Putamen (tissue), 1 donor: ENCODE results near the gene CNTLN.
"Not testable (repeated sequence)": the region's sequence is repeated elsewhere in the genome, so short reads cannot be mapped to it uniquely, and the experiment has no call there.

Source experiments
- DNase-seq: peaks from one replicate; pipeline ENCODE4 v3.0.0-alpha.2; 2016; ENCODE audit warnings: low spot score

The CNTLN gene

DNA sequence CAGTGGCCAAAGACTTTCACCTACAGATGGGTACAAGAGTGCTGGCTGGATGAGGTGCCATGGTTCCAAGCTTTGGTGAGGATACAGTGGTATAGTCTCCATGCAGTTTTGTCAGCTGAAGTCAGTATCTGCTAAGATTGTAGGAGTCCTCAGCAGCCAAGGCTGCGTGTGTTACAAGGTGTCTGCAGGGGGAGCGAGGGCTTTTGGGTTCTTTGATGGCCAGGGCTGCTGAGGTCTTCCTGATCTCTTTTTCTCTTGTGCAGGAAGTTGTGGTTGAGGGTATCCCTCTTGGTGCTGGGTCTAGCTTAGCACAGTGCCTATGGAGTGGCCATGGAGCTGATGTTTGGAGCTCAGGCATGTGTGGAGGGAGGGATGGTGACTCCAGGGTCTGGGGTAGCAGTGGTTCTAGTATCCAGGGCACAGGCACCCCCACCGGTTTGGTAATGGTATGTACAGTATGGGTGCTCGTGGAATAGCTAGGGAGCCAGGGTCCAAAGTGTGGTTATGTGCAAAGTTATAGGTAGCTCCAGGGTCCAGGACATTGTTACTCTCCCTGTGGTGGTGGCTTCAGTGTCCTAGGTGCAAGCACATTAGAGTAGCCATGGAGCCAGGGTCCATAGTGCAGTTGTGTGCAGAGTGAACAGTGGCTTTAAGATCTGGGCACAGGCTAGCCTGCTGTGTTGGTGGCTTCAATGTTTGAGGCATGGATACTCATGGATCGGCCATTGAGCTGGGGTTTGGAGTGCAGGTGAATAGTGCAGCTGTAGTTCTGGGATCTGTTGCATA is 36.7 kb downstream of the CNTLN start:
- no peak for DNase-seq

DNA sequence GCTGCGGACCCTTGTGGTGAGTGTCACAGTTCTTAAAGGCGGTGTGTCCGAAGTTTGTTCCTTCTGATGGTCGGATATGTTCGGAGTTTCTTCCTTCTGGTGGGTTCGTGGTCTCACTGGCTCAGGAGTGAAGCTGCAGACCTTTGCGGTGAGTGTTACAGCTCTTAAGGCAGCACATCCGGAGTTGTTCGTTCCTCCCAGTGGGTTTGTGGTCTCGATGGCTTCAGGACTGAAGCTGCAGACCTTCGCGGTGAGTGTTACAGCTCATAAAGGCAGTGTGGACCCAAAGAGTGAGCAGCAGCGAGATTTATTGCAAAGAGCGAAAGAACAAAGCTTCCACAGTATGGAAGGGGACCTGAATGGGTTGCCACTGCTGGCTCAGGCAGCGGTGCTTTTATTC is 42.7 kb downstream of the CNTLN start:
- not testable (repeated sequence) for DNase-seq

DNA sequence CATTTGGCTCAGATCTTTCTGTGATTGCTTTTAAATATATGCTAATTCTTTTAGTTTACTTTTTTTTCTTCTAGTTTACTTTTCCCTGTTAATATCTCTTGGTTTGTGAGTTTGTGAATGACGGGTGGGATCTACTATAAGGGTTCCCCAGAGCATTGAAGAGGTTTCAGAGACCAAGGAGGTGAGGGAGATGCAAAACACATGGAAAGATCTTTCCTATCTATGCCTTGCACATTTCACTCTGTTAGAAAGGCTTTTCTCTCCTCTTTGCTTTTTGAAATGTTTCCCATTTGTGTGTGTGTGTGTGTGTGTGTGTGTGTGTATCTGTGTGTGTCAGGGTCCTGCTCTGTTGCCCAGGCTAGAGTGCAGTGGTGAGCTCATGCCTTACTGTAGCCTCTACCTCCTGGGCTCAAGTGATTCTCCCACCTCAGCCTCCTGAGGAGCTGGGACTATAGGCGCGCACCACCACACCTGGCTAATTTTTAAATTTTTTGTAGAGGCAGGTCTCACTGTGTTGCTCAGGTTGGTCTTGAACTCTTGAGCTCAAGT is 50.7 kb downstream of the CNTLN start:
- no peak for DNase-seq

DNA sequence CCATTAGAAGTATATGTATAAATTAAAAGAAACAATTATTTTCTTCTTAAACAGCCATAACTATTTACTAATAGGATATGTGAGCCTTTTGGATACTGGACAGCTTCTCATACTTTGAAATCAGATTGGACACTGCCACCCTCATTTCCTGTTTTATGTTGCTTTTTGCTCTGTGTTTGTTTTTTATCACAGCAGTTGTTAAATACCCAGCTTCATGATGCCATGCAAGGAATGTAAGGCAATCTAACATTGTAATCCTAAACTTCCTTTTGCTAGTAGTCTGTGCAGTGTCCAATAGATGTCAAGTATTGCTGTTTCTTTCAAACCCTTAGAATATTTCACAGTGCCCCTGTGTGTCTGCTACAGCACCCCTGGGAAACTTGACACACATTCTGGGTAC is 56.2 kb downstream of the CNTLN start:
- DNase-seq: no peak

DNA sequence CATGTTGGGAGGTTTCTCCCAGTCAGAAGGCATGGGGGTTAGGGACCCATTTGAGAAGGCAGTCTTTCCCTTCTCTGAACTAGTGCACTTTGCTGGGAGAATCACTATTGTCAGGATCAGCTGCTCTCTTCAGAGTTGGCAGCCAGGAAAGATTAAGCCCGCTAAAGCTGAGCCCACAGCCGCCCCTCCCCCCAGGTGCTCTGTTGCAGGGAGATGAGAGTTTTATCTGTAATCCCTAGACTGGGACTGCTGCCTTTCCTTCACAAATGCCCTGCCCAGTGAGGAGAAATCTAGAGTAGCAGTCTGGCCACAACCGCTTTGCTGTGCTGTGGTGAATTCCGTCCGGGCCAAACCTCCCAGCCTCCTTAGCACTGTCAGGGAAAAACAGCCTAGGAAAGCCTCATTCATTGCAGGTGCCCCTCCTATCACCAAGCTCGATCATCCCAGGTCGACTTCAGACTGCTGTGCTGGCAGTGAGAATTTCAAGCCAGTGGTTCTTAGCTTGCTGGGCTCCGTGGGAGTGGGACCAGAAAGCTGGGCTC is 69.8 kb downstream of the CNTLN start:
- DNase-seq: no peak

DNA sequence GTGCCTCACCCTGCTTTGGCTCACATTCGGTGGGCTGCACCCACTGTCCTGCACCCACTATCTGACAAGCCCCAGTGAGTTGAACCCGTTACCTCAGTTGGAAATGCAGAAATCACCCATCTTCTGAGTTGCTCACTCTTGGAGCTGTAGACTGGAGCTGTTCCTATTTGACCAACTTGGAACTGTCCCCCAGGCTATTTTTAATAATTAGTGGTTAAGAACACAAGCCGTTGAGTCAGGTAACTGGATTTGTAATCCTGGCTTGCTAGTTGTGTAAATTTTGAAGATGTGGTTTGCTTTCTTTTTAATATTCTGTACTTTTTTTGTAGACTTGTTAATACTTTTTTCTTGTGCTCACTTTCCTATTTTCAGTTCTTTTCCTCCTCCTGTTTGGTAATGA is 81.2 kb downstream of the CNTLN start:
- DNase-seq: no peak

DNA sequence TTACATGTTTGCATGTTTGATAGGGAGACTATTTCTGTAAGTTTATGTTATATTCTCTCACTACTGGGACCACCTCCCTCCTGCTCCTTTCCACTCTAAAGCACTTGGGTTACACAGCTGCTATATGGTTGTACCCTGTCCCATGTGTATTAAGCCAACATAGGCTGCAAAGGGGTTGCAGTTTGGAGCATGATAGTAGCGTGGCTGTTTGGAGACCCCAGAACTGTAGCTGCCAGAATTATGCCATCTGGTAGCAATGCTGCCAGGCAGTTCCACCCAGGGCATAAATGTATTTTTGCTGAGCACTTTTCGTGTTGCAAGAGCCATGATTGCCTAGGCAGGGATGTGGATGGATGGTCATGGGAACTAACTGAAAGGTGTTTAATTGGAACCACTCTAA is 81.8 kb downstream of the CNTLN start:
- no peak for DNase-seq

DNA sequence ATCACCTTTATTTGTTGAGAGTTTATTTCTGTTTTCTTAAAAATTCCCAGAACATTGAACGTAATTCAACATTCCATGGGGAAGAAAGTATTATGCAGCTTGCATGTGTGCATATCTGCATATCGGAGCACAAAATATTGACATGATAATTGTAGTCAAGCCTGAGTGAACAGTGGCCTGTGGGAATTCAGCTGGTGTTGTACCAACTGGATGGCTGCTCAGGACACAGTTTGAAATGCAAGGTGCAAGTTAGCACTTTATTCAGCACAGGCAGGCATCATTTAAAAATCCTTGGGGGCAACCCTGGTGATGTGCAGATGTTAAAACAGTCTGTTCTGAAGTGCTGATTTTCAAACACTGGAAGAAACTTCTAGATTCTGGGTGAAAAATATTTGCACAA is 82.4 kb downstream of the CNTLN start:
- no peak for DNase-seq

DNA sequence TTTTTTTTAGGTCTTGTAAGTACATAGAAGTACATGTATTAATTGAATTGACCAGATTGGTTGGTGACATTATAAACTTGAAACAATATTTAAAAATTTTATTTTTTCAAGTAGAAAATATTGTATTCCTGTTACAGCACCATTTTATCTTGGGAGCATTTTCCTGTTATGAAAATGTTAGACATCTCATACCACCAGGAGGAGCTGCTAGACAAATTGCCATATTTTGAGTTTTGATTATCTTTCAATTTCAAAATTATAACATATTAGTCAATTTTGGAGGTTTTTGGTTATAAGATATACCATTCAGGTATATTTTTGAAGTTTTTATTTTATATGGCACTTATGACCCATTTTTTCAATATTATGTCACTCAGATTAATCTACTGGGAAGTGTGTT is 84.4 kb downstream of the CNTLN start:
- no peak for DNase-seq

DNA sequence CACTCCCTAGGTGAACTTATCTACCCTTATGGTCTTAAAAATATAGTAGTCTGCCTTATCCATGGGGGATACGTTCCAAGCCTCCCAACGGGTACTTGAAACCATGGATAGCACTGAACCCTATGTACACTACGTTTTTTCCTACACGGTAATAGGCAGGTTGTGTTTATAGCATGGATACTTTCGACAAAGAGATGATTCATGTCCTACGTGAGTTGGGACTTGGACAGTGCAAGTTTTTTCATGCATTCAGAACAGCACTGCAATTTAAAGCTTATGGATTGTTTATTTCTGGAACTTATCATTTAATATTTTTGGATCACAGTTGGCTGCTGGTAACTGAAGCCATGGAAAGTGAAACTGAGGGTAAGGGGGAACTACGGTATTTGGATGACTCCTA is 88.1 kb downstream of the CNTLN start:
- DNase-seq: no peak

DNA sequence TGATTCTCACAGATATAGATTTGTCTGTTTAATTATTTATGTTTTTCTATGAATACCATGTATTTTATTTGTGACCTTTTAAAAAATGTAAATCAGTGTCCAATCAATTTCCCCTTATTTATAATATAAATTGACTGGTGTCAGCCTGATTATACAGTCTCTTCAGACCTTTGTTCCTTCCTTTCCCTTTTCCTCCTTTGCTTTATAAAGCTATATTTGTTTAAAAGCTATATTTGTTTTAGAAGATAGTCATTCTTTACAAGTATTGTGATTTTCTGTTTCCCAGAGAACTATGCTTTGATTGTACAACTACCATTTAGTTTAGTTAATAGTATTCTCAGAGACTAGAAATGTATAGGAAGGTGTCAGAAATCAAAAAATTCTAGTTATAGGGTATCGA is 90.6 kb downstream of the CNTLN start:
- DNase-seq: no peak

DNA sequence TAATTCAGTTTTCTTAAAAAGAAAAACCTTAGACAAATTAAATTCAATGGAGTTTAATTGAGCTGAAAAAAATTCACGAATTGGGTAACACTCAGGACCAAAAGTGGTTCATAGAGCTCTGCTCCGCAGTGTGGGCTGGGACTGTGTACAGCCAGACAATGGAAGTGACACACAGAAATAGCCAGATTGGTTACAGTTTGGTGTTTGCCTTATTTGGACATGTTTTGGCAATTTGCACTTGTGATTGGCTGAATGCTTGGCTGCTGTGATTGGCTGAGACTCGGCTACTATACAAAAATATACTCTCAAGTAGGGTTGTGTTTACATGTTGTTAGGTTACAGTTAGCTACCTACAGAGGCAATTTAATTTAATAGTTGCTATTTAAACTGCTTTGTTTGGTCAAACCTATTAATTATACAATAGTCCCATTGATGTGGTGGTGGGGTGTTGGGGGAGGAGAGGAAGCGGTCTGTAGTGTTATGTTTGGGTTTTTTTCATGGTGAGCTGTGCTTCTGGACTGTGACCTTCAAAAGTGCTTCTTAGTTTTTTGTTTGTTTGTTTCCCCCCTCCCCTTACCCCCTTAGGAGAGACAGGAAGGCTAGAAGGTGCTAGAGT is 95.2 kb downstream of the CNTLN start:
- no peak for DNase-seq

DNA sequence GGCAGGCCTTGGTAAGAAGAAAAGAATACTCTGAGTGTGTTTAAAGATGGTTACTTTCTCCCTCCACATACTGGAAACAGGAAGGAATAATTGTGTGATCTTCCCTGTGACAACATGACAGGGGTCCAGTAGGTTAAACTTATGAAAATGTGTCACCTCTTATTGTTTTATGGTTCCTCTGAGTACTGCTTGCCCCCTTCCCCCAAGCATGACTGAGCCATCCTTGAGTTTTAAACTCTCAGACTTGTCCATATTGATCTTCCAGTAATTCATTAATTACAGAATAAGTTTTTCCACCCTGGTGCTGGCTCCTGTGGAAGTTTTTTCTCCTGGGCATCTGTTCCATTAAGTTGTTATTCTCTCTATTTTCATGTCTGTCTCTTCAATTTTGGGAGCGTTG is 95.8 kb downstream of the CNTLN start:
- DNase-seq: no peak

DNA sequence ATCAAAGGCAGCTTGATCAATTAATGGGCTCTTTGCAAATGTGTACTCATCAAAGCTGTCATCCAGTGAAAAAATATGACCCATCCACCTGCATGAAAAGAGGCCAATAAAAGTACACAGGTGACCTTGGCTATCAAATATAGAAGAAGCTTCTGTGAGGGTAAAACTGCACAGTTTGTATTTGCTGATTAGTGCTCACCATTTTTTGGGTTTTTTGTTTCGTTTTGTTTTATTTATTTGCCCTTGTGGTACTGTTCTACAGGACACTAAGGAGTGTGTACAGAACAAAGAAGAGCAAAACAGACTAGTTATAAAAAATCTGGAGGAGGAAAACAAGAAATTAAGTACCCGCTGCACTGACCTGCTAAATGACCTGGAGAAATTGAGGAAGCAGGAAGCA is 101.3 kb downstream of the CNTLN start:
- DNase-seq: no peak

DNA sequence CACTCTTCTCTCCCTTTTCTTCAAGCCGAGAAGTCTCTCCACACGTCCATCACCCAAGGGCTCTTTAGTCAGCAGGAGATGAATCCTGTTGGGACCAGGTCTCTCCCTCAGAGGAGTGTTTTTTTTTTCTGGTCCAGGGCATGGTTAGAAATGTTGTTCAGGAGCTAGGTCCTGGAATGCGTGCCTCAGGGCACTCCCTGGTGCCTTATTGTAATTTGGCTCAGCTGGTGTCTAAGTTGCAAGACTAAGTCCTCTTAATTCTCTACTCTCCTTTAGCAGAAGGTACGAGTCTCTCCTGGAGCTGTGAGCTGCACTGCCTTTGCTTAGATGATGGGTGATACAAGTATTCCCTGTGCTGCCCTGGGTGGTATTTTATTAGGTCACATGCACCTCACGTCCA is 111.9 kb downstream of the CNTLN start:
- DNase-seq: no peak

DNA sequence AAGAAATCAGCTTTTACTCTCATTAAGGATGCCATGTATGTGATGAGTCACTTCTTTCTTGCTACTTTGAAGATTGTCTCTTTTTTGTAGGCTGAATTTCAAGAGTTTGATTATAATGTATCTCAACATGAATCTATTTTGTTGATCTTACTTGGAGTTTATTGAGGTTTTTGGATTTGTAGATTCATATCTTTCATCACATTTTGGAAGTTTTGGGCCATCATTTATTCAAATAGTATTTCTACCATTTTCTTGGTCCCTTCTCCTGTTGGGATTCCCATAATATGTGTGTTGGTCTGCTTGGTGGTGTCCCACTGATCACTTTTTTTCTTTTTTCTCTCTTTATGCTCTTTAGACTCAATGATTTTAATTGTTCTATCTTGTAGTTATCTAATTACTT is 116.3 kb downstream of the CNTLN start:
- DNase-seq: no peak

DNA sequence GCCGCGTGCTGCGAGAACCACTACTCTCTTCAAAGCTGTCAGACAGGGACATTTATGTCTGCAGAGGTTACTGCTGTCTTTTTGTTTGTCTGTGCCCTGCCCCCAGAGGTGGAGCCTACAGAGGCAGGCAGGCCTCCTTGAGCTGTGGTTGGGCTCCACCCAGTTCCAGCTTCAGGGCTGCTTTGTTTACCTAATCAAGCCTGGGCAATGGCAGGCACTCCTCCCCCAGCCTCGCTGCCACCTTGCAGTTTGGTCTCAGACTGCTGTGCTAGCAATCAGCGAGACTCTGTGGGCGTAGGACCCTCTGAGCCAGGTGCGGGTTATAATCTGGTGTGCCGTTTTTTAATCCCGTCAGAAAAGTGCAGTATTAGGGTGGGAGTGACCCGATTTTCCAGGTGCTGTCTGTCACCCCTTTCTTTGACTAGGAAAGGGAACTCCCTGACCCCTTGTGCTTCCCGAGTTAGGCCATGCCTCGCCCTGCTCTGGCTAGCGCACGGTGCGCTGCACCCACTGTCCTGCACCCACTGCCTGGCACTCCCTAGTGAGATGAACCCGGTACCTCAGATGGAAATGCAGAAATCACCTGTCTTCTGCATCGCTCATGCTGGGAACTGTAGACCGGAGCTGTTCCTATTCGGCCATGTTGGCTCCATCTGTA is 133.8 kb downstream of the CNTLN start:
- not testable (repeated sequence) for DNase-seq

DNA sequence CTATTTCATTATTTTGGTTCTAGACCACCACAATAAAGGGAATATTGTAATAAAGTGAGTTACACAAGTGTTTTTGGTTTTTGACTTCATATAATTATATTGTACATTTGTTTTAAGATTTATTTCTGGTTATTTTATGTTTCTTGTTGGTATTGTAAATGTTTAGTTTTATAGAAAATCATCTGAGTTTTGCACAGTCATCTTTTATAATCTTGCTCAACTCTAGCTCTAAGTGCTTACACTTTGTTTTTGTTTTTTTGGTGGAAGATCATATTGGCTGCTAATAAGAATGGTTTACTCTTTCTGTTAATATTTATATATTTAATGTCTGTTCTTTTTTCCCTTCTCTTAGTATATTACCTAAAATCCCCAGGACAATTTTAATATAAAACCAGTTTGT is 135.0 kb downstream of the CNTLN start:
- DNase-seq: no peak

DNA sequence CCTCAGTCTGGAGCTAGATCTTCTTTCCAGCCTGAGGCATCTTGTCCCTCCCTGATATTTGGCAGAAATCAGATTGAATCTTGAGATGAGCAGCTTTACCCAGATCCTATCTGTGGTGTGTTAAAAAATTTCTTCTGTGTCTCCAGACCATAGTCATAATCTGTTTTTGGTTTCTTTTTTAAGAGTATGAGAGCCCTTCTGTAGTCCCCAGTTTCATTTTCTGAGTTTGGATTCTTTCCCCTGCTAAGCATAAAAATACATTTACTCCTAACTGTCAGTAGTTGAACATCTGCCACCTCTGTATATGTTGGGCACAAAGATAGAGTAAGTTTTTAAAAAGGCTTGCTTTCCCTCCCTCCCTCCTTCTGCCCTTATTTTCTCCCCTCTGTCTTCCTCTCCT is 137.7 kb downstream of the CNTLN start:
- DNase-seq: no peak

DNA sequence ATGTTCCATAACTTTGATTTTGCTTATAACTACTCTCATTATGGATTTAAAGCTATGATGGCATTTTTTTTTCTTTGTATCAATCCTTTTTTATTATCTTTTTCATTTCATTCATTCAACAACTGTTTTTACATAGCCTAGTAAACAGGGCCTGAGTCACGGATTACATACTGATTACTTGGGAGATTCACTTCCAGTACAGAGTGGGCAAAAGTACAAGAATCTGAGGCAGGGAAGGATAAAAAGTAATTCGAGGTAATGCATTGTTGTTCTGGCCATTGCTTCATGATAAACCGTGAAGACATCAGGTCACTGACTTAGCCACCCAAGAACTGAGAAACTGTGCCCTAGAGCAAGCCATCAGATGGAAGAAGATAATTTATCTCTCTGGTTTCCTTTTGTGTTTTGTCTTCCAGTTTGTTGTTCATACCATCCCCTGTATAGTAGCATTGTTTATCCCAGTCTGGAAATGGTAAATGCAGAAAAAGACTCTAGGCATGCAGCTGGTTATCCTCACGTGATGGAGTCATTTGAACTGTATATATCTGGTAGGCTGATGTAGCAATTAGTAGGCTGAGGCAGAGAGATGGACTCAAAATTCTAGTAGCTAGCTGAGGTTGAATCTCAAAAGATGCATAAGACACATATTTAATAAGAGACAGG is 145.6 kb downstream of the CNTLN start:
- DNase-seq: no peak

DNA sequence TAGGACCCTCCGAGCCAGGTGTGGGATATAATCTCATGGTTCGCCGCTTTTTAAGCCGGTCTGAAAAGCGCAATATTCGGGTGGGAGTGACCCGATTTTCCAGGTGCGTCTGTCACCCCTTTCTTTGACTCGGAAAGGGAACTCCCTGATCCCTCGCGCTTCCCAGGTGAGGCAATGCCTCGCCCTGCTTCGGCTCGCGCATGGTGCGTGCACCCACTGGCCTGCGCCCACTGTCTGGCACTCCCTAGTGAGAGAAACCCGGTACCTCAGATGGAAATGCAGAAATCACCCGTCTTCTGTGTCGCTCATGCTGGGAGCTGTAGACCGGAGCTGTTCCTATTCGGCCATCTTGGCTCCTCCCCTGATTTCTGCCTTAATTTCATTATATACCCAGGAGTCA is 155.8 kb downstream of the CNTLN start:
- not testable (repeated sequence) for DNase-seq

DNA sequence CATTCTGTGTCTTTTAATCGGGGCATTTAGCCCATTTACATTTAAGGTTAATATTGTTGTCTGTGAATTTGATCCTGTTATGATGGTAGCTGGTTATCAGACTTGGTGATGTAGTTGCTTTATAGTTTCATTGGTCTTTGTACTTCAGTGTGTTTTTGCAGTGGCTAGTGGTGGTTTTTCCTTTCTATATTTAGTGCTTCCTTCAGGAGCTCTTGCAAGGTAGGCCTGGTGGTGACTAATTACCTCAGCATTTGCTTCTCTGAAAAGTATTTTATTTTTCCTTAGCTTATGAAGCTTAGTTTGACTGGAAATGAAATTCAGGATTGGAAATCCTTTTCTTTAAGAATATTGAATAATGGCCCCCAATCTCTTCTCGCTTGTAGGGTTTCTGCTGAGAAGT is 156.9 kb downstream of the CNTLN start:
- no peak for DNase-seq
